Measurements from ENCODE around the gene ABHD17A. TPM values are rescaled to one million over a fixed set of nuclear protein-coding genes. Genes with fewer than 3 reads are reported as not detected.

Gene ABHD17A
- total and polyA plus RNA-seq, 10 donors, result 73.4 to 107 (median 83.6) TPM

DNA sequence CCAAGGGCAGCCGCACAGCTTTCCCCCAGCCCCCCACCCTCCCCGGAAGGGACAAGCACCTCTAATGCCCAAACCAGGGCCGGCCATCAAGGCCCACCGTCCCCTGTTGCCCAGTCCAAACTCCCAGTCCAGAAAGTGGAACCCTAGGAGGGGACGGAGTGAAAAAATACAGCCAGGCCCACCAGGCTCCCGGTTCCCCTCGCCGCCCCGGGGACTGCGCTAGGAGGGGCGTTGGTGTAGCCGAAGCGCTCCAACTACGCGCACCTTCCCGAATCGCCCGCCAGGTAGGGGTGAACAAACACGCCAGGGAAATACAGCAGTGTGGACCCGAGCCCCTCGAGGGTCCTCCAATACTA, 23.2 kb downstream of the ABHD17A start:
- Histone ChIP-seq H3K4me1 (peaks cover 33 to 75% (median 65%) of the 10 kb centered on the region in 6 donors), H3K36me3 (no peaks in the 10 kb centered on the region), H3K27ac (peak overlapping the region; percentile 48 to 99 (median 88)), H3K9me3 (no peaks in the 10 kb centered on the region), H3K4me3 (peak overlapping the region; percentile 74 to 92 (median 81)), H3K27me3 (replicated peaks in 1 of 7) (no peaks in the 10 kb centered on the region)
- DNase-seq, result no peak
- 2 to 4% (median 3%) methylated on average over 6 to 21 of the region's 21 CpGs for WGBS, 5 donors
- intact Hi-C loops (cut with DNase I; ENCODE audit: low total_unique reads), result no loop called here
- TF ChIP-seq, protein P1, sequence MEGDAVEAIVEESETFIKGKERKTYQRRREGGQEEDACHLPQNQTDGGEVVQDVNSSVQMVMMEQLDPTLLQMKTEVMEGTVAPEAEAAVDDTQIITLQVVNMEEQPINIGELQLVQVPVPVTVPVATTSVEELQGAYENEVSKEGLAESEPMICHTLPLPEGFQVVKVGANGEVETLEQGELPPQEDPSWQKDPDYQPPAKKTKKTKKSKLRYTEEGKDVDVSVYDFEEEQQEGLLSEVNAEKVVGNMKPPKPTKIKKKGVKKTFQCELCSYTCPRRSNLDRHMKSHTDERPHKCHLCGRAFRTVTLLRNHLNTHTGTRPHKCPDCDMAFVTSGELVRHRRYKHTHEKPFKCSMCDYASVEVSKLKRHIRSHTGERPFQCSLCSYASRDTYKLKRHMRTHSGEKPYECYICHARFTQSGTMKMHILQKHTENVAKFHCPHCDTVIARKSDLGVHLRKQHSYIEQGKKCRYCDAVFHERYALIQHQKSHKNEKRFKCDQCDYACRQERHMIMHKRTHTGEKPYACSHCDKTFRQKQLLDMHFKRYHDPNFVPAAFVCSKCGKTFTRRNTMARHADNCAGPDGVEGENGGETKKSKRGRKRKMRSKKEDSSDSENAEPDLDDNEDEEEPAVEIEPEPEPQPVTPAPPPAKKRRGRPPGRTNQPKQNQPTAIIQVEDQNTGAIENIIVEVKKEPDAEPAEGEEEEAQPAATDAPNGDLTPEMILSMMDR (IDR thresholded peaks at IDR 0.05 in 8 of 11, conservative IDR thresholded peaks at IDR 0.05 in 3 of 11), result no peak
- TF ChIP-seq POLR2A (IDR thresholded peaks at IDR 0.05), result no peak
- TF ChIP-seq POLR2AphosphoS5 (IDR thresholded peaks at IDR 0.05), result no peak

GRCh38 chr19:1861599-1862031, 23.7 kb downstream of the ABHD17A start:
- H3K36me3 ChIP-seq, result no peaks in the 10 kb centered on the region
- peaks cover 34 to 75% (median 70%) of the 10 kb centered on the region in 6 donors for H3K4me1 ChIP-seq
- no peaks in the 10 kb centered on the region for H3K9me3 ChIP-seq
- no peaks in the 10 kb centered on the region for H3K27me3 ChIP-seq (replicated peaks in 1 of 7)
- 32 to 51% (median 37%) methylated on average over 20 to 23 of the region's 23 CpGs for WGBS, 5 donors
- peak overlapping the region; percentile 74 to 92 (median 81) for H3K4me3 ChIP-seq
- peak overlapping the region; percentile 48 to 99 (median 88) for H3K27ac ChIP-seq
- intact Hi-C loops (cut with DNase I; ENCODE audit: low total_unique reads), result no loop called here
- DNase-seq, result no peak
- TF ChIP-seq, protein P1 (IDR thresholded peaks at IDR 0.05 in 8 of 11, conservative IDR thresholded peaks at IDR 0.05 in 3 of 11), result no peak
- TF ChIP-seq POLR2AphosphoS5 (IDR thresholded peaks at IDR 0.05) (no peak), POLR2A (IDR thresholded peaks at IDR 0.05) (no peak)

DNA sequence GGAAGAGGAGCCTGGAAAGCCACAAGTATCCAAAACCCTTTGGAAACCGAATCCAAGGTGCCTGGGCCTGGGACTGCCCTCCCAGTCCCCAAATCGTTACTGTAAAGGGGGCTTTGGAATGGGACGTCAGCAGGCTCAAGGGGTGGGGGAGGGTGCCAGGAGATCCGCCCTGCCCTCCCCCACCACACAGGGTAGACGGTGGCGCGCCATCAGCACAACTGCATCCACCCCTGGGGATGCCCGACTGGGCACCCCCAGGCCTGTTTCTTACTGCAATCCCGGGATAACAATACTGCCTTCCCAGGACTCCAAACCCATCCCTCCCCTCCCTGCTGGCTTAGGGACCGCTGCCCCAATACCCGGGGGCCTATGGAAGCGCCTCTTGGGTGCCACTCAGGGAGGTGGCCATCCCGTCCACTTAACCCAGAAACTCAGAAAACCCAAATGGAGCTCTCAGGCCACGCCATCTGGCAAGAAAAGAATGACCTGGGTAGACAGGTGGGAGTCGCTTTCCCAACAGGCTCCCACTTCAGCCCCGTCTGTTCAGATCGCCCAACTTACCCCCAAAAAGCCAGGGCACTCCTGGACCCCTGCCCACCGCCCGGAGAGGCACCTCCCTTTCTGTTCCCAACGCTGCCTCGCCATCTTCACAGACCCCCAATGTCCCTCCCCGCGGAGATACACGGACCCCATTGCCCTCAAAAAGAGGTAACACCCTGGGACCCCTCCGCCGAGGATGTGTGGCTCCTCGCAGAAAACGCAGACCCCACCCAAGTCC, 24.3 kb downstream of the ABHD17A start:
- 57 to 71% (median 67%) methylated on average over 26 to 28 of the region's 28 CpGs for WGBS, 5 donors
- intact Hi-C loops (cut with DNase I; ENCODE audit: low total_unique reads), result no loop called here
- DNase-seq, result no peak
- peak overlapping the region in 6 of 8 donors; percentile 74 to 92 (median 81) for H3K4me3 ChIP-seq
- TF ChIP-seq, protein P1 (IDR thresholded peaks at IDR 0.05 in 8 of 11, conservative IDR thresholded peaks at IDR 0.05 in 3 of 11), result no peak
- no peaks in the 10 kb centered on the region for H3K9me3 ChIP-seq
- no peaks in the 10 kb centered on the region for H3K36me3 ChIP-seq
- H3K4me1 ChIP-seq, result peaks cover 40 to 82% (median 76%) of the 10 kb centered on the region in 6 donors
- H3K27me3 ChIP-seq (replicated peaks in 1 of 7), result no peaks in the 10 kb centered on the region
- H3K27ac ChIP-seq, result peak overlapping the region in 6 of 8 donors; percentile 19 to 99 (median 98)

GRCh38 chr19:1860042-1860775, 25.1 kb downstream of the ABHD17A start:
- Histone ChIP-seq H3K9me3 (no peaks in the 10 kb centered on the region), H3K36me3 (no peaks in the 10 kb centered on the region), H3K27ac (peak overlapping the region in 5 of 8 donors; percentile 46 to 99 (median 97)), H3K4me3 (peak overlapping the region in 1 of 8 donors; percentile 81), H3K4me1 (peaks cover 47 to 83% (median 80%) of the 10 kb centered on the region in 6 donors), H3K27me3 (replicated peaks in 1 of 7) (no peaks in the 10 kb centered on the region)
- TF ChIP-seq POLR2A (IDR thresholded peaks at IDR 0.05) (no peak), POLR2AphosphoS5 (IDR thresholded peaks at IDR 0.05) (no peak)
- TF ChIP-seq, protein P1 (IDR thresholded peaks at IDR 0.05 in 8 of 11, conservative IDR thresholded peaks at IDR 0.05 in 3 of 11), result no peak
- WGBS, 5 donors, result 44 to 76% (median 47%) methylated on average over 10 to 32 of the region's 32 CpGs
- intact Hi-C loops (cut with DNase I; ENCODE audit: low total_unique reads), result no loop called here
- no peak for DNase-seq

All from spleen (tissue), 11 donors.